ENCODE results near the gene KIF5A.
"Not testable (repeated sequence)": the region's sequence is repeated elsewhere in the genome, so short reads cannot be mapped to it uniquely, and the experiment has no call there.

The KIF5A gene

GRCh38 chr12:57609101-57609780, 59.4 kb downstream of the KIF5A start:
- no peak for DNase-seq

DNA sequence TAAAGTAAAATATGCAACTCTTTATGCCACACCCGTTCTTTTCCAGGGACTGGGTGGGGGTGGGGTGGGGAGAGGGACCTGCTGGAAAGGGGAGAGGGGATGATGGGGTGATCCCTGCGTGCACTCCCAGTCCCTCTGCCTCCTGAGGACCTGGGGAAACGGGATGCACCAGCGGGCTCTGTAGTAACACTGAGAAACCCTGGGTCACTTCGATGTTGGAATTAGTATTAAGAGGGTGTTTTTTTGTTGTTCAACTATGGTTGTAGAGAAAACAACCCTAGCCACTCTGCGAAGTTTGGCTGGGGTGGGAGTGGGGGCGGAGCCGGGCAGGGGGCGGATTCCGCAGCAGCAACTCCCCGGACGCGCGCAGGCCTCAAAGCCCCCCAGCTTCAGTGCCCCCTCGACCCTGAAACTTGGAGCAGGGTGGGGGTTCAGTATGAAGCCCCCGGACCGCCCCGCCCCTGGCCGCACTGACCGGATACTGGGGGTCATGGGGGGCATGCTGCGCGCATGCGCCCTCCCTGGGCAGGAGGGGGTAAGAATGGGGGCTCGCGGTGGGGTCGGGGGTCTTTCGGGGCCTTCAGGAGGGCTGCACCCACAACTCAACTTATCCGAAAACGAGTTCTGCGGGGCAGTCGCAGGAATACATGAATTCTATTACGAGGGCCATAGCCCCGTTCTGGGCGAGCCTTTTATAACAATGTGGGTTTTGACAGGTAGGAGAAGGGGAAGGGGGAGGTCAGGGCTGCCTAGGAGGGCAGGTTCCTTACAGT, 60.1 kb downstream of the KIF5A start:
- no peak for DNase-seq

GRCh38 chr12:57610554-57611107, 60.8 kb downstream of the KIF5A start:
- peak in 1 of 2 experiments; percentile 26 for DNase-seq

GRCh38 chr12:57611108-57611826, 61.4 kb downstream of the KIF5A start, which contains the start of gene ARHGEF25:
Gene ARHGEF25 (plus strand): TSS chr12:57611435. CDS start chr12:57611895, 460 bp downstream.
- peak; percentile 69 to 74 for DNase-seq

GRCh38 chr12:57611827-57612710, 62.2 kb downstream of the KIF5A start:
- DNase-seq: no peak

DNA sequence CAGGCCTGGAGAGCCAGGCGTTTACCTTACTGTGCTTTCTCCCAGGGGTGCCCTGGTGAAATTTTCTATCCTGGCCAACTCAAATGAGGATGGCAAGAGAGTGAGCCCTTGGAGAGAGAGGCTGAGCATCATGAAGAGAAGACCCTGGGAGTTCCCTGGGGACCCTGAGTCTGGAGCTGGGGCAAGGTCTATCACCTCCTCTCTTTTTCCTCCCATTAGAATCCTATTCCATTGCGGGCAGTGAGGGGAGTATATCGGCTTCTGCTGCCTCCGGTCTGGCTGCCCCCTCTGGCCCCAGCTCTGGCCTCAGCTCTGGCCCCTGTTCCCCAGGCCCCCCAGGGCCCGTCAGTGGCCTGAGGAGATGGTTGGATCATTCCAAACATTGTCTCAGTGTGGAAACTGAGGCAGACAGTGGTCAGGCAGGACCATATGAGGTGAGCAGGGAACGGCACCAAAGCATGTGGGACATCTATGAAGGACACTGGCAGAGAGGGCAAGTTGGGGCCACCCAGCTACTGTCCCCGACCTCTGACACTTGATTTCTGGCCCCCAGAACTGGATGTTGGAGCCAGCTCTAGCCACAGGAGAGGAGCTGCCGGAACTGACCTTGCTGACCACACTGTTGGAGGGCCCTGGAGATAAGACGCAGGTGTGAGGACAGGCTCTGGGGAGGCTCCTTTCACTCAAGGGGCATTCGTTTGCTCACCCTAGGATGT, 63.0 kb downstream of the KIF5A start:
- DNase-seq: no peak

GRCh38 chr12:57613427-57614109, 63.7 kb downstream of the KIF5A start:
- DNase-seq: no peak

GRCh38 chr12:57614178-57614947, 64.5 kb downstream of the KIF5A start:
- DNase-seq: peak in 1 of 2 experiments; percentile 44

GRCh38 chr12:57614948-57615500, 65.2 kb downstream of the KIF5A start:
- DNase-seq: no peak

DNA sequence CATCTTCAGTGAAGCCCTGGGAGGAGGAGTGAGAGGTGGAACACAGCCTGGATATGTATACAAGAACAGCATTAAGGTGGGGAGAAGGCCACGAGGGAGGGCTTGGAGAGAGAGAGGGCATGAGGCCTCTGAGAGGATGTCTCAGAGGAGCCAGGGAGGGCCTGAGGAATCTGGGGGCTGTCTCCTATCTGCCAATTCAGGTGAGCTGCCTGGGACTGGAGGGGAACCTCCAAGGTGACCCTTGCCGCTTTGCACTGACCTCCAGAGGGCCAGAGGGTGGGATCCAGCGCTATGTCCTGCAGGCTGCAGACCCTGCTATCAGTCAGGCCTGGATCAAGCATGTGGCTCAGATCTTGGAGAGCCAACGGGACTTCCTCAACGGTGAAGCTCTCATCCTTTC, 65.8 kb downstream of the KIF5A start:
- DNase-seq: no peak

GRCh38 chr12:57616383-57617101, 66.7 kb downstream of the KIF5A start:
- no peak for DNase-seq

DNA sequence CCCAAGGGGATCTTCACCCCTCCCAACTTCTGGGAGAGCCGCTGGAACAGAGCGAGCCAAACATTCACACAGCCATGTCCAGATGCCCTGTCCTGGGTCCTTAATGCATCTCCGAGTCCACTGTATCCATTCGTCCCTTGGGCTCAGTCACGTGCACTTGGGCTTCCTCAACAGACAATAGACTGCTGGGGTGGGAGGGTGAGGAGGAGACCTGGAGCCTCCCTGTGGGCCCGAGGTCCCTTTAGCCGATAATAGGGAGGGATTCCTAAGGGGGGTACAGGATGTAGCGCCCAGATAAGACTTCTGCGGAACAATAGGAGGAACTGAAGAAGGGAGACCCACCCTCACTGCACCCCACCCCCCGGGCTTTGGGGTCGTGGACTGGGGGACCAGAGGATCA, 68.1 kb downstream of the KIF5A start:
- DNase-seq: no peak

DNA sequence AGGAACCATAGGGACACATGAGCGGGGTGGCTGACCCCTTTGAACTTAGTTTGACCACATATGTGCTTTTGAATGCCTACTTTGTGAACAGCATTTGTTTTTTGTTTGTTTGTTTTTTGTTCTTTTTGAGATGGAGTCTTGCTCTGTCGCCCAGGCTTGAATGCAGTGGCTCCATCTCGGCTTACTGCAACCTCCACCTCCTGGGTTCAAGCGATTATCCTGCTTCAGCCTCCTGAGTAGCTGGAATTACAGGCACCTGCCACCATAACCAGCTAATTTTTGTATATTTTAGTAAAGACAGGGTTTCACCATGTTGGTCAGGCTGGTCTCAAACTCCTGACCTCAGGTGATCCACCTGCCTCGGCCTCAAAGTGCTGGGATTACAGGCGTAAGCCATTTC, 68.6 kb downstream of the KIF5A start:
- DNase-seq: not testable (repeated sequence)

- no peak for DNase-seq
Observed at GRCh38 chr12:57618966-57619433, 69.2 kb downstream of the KIF5A start.

DNA sequence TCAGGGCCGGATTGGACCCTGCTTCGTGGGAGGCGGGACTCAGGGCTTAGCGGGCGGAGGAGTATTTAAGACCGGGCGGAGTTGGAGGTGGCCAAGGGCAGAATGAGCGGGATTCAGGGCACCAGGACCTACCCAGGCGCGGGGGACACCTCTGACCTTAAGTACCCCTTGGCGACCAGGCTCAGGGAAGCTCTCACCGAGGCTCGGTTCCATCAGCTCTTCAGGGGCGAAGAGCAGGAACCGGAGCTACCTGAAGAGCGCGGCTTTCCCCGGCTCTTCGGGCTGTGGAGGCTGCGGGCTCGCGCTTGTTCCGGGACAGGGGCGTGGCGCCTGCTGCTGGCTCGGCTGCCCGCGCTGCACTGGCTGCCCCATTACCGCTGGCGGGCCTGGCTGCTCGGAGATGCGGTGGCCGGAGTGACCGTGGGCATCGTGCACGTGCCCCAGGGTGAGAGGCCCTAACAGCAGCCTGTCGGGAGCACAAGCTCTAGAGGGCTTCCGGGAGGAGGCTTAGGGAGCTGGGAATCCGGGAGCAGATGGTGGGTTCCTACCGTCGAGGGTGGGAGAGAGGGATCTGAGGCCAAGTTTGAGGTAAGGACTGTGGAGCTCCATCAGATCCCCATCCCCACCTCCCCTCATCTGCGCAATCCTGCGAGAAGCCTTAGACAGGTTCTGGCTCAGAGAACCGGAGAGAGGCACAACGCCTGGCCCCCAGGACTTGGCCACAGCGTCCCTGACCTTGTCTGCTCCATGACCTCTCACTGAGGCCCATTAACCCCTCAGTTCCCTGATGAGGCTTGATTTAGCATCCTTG, 69.8 kb downstream of the KIF5A start:
- DNase-seq: peak in 1 of 2 experiments; percentile 37

GRCh38 chr12:57620245-57620935, 70.5 kb downstream of the KIF5A start:
- DNase-seq: no peak

- peak in 1 of 2 experiments; percentile 27 for DNase-seq
Observed at GRCh38 chr12:57620936-57621496, 71.2 kb downstream of the KIF5A start.

All from activated CD4-positive, alpha-beta T cell treated with anti-CD3 and anti-CD28 coated beads, Interleukin-2, amount 50 U/mL, for 48 hours (primary cell).